ENCODE results near the gene ATRN. TPM values are rescaled to one million over a fixed set of nuclear protein-coding genes. Genes with fewer than 3 reads are reported as not detected.

ATRN gene
- total and polyA plus RNA-seq, 2 donors (not counting 3 experiments of a cell fraction or from before 2014, with no cell fraction given), result 32.3 to 33.1 TPM

DNA sequence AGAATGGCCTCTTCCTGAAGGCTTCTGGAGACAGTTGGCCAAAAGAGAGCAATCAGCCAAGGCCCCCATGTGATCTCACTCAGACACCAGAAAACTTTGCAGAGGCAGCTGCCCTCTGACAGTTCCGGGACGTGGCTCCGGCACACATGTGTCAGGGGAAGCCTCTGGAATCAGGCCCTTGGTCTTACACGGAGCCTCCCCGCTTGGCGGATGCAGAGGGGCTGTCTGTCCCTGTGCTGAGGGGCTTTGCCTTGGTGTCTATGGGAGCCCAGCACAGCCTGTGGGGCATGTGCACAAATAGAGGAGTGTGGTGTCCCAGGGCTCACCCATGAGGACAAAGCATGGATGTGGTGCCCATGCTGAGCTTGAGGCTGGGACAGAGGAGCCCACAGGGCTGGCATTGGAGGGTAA is 227.8 kb downstream of the ATRN start:
- dilution Hi-C loops (cut with MboI; ENCODE audit: extremely low pct_ligation_motif_present, low sequenced_read_pairs), result no loop called here
- no peaks in the 10 kb centered on the region for H3K9me1 ChIP-seq (replicated peaks; ENCODE audit: control insufficient read depth, extremely low read depth, insufficient read depth, low read length)
- FAIRE-seq, result no peak
- no peaks in the 10 kb centered on the region for H3K36me3 ChIP-seq (ENCODE audit: control insufficient read depth in 2 of 2, extremely low read depth in 1 of 2, insufficient read depth in 2 of 2, low read length in 2 of 2)
- intact Hi-C loops (cut with micrococcal nuclease), result no loop called here
- H3K9ac ChIP-seq (replicated peaks; ENCODE audit: extremely low read depth, insufficient read depth, low read length), result no peak overlapping the region
- no peaks in the 10 kb centered on the region for H3K27me3 ChIP-seq (ENCODE audit: control insufficient read depth in 2 of 2, insufficient read depth in 2 of 2, low read length in 2 of 2)
- no peaks in the 10 kb centered on the region for H3K4me1 ChIP-seq (ENCODE audit: control insufficient read depth, extremely low read depth, insufficient read depth, low read length)
- H3K4me3 ChIP-seq (replicated peaks in 1 of 3; ENCODE audit: insufficient read depth in 1 of 3, low read depth in 1 of 3, low read length in 3 of 3), result no peak overlapping the region
- no peak overlapping the region for H3K4me2 ChIP-seq (ENCODE audit: insufficient read depth, low read length)
- H3K79me2 ChIP-seq (ENCODE audit: control insufficient read depth, insufficient read depth, low read length), result no peaks in the 10 kb centered on the region
- DNase-seq (ENCODE audit: low read depth, low spot score), result no peak
- no TSS peak for BruUV-seq (replicated peaks)
- TF ChIP-seq GATA2 (IDR thresholded peaks at IDR 0.05; ENCODE audit: insufficient read depth, insufficient read length, low read depth, low read length) (no peak), EZH2 (IDR thresholded peaks at IDR 0.05; ENCODE audit: borderline replicate concordance, low read depth, low read length, severe bottlenecking) (no peak), MYC (IDR thresholded peaks at IDR 0.05; ENCODE audit: low read depth, low read length) (no peak), POLR2AphosphoS5 (IDR thresholded peaks at IDR 0.05; ENCODE audit: insufficient read depth, low read depth, low read length) (no peak), POLR2A (IDR thresholded peaks at IDR 0.05; ENCODE audit: low read depth, low read length) (no peak), JUN (IDR thresholded peaks at IDR 0.05; ENCODE audit: borderline replicate concordance, insufficient read depth, insufficient read length, low read depth) (no peak), FOS (IDR thresholded peaks at IDR 0.05; ENCODE audit: borderline replicate concordance, insufficient read depth, low read length) (no peak)
- TF ChIP-seq, protein P1, sequence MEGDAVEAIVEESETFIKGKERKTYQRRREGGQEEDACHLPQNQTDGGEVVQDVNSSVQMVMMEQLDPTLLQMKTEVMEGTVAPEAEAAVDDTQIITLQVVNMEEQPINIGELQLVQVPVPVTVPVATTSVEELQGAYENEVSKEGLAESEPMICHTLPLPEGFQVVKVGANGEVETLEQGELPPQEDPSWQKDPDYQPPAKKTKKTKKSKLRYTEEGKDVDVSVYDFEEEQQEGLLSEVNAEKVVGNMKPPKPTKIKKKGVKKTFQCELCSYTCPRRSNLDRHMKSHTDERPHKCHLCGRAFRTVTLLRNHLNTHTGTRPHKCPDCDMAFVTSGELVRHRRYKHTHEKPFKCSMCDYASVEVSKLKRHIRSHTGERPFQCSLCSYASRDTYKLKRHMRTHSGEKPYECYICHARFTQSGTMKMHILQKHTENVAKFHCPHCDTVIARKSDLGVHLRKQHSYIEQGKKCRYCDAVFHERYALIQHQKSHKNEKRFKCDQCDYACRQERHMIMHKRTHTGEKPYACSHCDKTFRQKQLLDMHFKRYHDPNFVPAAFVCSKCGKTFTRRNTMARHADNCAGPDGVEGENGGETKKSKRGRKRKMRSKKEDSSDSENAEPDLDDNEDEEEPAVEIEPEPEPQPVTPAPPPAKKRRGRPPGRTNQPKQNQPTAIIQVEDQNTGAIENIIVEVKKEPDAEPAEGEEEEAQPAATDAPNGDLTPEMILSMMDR (IDR thresholded peaks at IDR 0.05; ENCODE audit: extremely low read depth in 1 of 2, insufficient read depth in 1 of 2, low read depth in 1 of 2, low read length in 2 of 2), result no peak
- TF ChIP-seq, protein P2, sequence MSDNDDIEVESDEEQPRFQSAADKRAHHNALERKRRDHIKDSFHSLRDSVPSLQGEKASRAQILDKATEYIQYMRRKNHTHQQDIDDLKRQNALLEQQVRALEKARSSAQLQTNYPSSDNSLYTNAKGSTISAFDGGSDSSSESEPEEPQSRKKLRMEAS (IDR thresholded peaks at IDR 0.05; ENCODE audit: insufficient read depth, insufficient read length), result no peak
- CTCF ChIA-PET, result interaction anchor here (0.9 to 12.6 kb wide), 6 partner anchors 11 to 136 kb away, joined by 3 to 112 read pairs (median 13); partner anchors contain the start of gene ADAM33
- no peaks in the 10 kb centered on the region for H3K9me3 ChIP-seq (replicated peaks; ENCODE audit: control insufficient read depth, insufficient read depth, low read length)
- POLR2A ChIA-PET, result no interaction called here
- H3K27ac ChIP-seq (ENCODE audit: insufficient read depth, low read depth, low read length), result no peak overlapping the region
- no peaks in the 10 kb centered on the region for H4K20me1 ChIP-seq (replicated peaks; ENCODE audit: control insufficient read depth, extremely low read depth, insufficient read depth, low read length)
- no peak overlapping the region for H2AFZ ChIP-seq (ENCODE audit: low read depth, low read length)
